HG02885 (cell line): ENCODE results near the gene GBX1.

Experiments used
- ATAC-seq: cut with Tn5 transposase; IDR thresholded peaks from one replicate; pipeline ENCODE4 v1.9.1; 2021; ENCODE audit warnings: mild to moderate bottlenecking; ENCODE audit not compliant: unreplicated experiment, poor library complexity

Gene GBX1

DNA sequence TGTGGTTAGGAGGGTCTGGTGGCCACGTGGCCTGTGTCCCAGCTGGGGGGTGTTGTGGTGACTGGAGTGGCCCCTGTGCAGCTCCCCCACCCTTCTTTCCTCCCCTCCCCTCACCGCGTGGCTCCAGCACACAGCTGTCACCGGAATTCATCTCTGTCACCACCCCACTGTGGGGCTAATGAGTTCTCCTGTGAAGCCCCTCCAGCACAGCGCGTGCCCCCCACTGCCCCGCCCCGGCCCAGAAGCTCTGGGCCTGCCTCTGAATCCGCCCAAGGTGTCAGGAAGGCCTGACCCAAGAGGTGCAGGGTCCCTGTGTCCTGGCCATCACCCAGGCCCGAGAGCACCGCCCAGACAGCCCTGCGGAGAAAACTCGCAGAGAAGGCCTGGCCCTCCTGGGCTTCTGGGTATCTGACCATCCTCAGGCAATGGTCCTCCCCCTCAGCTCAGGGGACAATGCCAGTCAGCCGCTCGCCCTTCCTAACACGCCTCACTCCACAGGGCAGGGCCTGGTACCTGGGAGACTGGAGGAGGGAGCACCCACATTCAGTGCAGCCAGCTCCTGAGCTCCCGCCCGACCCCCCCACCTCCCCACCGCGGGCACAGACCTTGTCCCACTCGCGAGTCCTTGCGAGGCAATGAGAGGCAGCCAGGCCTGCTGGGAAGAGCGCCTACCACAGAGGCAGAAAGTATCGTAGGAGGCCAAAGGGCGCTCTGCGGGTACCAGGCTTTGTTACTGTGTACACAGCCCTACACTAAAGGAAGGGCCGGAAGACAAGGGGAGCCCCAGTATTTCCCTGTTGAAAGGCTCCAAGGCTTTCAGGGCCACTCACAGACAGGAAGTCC is 38.2 kb downstream of the GBX1 start:
- no peak for ATAC-seq

DNA sequence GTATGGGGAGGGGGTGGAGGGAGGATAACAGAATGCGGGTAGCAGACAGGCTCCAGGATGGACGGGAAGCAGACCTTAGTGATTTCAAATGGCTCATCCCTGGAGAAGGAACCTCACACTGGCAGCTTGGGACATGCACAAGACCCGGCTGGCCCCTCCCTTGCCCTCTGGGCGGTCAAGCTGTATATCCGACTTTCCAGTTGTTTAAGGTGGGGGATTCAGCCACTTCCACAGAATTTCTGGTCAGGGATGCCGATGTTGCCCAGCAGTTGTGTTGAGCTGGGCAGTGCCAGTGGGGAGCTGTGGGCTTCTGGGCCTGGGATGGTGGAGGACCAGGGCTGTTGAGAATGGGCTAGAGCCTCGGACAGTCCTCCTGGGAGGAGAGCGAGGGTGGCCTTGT is 38.8 kb downstream of the GBX1 start:
- ATAC-seq = no peak

DNA sequence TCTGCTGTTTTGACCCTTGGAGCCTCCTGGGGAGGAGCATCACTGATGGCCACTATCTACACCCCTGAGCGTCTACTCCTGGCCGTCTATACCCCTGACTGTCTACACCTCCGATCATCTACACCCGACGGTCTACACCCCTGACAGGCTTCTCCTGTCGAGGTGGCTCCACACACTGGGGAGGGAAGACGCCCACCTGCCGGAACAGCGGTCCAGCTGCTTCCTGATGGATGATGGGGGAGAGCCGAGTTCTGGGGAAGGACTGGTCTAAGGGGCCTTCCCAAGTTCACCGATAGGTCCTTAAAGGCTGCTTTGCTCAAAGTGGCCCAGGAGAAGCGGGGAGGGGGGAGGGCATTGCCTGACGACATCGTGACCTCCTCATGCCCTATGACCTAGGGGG is 39.4 kb downstream of the GBX1 start:
- no peak for ATAC-seq

DNA sequence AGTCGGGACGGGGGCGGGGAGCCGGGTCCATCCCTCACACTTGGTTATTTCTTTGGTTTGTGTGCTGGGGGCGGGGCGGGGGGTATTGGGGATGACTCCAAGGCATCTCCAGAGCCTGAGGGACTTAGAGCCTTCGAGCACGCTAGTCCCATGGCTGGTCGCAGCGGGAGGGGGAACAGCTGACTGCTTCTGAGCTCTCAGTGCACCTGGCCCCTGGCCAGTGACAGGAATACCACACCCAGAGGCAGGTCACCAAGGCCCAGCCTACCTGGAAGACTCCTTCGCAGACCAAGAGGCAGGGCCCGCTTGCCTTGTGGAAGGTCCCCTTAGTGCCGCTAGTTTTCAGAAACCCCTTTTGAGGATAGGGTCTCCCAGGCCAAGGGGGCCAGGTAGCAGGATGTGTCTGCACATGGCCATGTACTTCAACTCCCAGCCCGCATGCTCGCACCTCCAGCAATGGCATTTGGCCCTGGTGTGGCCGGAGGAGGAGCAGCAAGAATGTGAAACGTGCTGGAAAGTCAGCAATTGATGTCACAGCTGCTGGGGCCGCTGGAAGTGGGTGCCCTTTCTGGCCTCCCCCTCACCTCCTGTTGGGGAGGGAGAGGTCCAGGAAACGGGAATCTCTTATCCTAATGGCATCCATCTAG is 40.9 kb downstream of the GBX1 start:
- no peak for ATAC-seq

DNA sequence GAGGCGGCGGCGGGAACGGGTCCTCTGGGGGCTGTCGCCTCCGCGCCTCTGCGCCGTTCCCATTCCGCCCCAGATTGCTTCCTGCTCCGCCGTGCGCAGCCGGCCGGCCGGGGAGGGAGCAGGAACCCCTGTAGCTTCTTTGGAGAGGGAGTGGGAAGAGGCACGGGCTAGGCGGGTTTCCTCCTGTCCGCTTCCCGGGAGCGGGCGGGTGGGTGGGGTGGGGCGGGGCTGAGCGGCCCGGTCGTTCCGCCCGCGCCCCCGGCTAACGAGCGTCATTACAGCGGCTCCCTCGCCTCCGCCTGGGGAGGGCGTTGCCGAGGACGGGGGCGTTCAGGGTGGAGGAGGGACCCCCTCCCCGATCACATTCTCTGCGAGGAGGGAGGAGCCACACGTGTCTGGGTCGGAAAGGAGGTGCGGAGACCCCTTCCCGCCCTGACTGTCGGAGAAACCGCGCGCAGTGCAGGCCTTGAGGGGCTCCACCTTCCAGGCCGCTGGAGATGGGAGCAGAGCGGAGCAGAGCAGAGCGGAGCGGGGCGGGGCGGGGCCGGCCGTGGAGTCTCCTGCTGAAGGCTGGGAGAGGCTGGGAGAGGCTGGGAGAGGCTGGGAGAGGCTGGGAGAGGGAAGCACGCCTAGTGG is 41.5 kb downstream of the GBX1 start:
- no peak for ATAC-seq

DNA sequence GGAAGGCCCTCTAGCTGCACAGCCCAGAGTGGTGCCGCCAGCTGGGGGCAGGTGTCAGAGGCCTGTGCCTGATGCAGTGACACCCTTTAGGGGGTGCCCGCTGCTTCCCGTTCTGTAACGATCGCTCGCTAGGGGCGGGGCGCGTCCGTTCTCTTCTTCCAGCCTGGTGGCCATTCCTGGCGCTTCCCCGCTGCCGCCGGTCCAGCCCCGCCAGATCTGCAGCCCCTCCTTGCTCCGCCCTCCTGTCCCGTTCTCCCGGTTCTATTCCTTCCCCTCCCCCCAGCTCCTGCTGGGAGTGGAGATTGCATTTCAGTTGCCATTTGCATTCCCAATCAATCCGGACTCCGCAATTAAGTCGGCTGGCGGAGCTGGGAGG is 42.0 kb downstream of the GBX1 start:
- no peak for ATAC-seq

DNA sequence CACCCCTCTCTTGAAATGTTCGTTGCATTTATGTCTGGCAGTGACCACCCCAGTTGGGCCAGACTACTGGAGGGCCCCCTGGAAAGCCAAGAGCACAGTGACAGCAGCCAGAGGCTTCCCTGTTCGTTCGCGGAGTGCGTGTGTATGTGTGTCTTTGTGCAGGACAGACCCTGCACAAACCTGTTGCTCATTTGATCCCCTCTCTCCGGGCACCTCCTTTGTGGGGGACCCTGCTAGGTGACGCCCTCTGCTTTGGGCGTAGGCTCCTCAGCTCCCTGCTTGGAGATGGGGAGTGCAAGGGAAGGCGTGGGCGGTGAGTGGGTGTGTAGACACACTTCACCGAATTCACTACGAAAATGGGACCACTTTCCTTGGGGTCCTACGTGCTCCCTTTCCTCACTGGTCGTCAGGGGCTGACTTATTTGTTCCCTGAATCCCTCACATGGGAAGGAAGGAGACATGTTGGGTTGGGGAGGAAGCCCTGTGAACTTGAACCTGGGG is 42.5 kb downstream of the GBX1 start:
- ATAC-seq = no peak

DNA sequence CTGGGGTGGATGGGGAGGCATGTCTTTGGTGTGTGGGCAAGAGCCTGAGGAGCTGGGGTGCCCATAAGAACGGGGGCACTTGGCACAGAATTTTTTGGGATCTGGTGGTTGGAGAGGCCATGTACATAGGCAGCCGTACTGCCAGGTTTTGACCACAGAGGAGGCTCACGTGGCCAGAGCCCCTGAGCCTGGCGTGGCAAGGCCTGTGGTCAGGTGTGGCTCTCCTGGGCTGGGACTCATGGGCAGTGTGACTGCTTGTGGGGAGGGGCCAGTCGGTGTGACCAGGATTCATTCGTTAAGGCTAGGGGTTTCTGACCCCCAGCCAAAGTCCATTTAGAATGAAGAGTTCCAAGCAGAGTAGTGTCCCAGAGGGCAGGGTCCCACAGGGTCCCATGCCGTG is 43.0 kb downstream of the GBX1 start:
- ATAC-seq = no peak

DNA sequence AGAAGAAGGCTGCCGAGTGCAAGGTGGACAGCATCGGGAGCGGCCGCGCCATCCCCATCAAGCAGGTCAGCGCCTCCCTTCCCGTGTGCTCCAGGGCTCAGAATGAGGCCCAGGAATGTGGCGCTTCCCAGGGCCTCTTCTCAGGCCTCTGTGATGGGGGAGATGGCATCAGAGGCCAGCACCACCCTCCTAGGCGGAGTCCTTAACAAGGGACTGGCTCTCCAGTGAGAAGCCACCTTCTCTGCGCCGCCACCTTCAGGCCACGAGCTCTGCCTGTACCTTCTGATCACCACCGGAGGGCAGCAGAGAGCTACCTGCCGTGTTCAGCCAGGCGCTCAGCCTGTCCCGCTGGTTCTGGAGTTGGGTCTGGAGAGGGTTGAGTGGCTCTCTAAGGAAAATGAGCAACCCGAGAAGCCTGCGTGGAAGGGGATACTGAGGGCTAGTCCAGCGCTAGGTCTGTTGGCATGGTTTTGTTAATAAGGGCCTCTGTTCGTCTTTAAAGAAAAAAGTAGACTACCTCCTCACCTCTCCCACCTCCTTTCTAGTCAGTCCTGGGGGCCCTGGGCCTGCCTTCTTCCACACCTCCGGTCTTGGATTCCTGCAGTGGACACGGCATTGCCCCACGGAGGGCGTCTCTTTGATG is 43.6 kb downstream of the GBX1 start:
- peak; percentile 88 for ATAC-seq

DNA sequence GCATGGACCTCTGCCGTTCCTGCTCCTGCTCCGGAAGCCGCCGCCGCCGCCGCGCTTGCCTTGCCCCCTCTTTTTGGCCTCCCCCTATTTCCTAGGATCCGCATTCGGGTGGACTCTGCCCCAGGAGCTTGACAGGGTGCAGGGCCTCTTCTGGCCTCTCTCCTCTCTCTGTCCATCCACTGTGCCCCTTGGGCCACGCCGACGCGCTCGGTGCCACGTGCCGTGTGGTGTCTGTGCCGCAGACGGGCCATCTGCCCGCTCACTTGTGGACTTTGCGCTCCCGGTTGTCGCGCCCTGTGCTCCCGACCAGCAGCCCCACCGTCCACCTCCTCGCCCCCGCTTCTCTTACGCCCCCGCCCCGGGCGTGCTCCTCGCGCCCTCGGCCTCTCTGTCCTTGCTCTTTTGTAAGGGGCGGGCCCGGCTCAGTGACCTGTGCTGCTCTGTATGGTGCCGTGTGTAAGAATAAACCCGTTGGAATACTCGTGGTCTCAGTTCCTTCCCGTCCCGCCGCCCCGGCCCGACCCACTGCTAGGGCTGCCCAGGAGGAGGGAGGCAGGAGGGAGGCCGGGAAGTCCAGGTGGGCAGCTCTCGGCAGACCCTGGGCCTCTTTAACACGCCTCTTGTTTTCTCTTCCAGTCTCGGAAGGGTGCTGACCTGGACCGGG is 44.2 kb downstream of the GBX1 start:
- ATAC-seq = no peak

DNA sequence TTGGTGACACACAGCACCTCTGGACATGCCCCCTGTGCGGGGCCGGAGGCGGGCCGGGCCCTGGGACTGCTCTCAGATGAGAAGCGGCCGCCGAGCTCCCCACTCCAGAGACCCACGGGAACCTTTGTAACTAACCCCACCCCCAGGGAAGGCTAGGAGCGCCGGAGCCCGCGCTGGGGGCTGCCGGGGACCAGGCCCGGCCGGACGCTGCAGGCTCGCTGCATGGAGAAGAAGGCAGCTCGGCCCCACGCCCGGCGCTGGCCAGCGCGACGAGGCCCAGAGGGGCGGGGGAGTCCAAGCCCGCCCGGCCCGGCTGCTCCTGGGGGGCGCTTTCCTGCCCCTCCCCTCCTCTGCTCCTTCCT is 44.7 kb downstream of the GBX1 start:
- no peak for ATAC-seq

DNA sequence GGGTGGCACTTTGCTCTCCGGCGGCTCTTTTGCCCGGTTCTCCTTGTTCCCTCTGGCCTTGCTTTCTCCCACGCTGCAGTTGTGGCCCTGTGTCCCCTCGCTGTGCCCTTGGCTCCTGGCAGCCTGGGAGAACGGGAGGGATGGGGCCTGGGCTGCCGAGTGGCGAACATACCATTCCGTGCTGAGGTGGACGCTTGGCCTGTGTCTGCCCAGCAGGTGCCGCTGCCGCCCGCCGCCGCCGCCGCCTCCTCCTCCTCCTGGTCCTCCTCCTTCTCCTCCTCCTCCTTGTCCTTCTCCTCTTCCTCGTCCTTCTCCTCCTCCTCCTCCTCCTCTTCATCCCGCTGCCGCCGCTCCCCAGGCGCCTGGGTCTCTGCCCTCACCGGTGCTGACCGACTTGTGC is 45.2 kb downstream of the GBX1 start:
- ATAC-seq = no peak

DNA sequence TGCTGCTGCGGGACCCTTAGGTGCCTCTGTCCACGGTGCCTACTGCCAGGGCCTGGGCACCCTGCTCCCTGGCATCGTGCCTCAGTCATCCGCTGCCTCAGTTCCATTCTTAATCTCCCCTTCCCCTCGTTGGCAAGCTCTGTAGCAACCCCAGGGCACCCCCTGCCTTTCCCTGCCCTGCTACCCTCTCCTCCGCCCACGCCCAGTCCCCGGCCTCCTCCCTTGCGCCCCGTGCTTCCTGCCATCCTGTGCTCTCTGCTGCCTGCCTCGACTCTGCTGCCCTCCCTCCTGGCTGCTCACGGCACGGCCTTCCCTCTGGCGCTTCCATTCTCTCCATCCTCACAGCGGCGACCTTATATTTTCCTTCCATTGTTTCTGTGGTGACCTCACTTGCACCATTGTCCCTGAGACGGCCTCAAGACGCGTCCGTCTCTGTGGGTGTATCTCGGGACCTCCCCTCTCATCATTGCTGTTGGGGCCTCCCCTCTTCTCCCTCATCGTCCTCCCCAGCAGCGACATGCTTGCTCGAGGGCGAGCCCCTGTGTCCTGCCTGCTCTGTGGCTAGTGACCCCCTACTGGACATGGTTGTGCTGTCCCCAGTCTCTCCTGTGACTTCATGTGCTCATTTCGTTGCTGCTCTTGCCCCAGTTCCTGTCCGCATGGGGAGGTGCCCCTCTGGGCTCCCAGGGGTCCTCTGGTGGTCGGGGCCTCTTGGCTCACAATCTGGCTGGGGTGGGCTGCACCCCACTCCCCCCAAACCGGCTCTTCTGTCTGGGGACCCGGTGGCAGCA is 45.9 kb downstream of the GBX1 start:
- ATAC-seq = no peak

DNA sequence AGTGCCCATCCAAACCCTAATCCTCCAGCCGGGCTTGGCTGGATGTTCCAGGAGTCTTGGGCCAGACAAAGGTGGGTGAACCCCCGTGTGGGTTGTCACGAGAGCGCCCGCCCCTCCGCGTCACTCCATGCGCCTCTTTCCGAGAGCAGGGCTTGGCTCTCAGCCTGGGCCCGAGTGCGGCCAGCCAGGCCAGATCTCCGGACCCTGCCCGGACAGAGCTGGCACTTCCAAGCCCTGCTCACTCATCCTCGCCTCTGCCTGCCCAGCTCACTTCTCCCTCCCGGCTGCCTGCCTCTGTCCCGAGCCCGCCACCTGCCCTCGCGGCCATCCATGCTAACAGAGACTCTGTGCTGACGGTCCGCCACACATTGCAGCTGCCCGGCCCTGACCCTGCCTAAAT is 46.6 kb downstream of the GBX1 start:
- ATAC-seq = no peak

DNA sequence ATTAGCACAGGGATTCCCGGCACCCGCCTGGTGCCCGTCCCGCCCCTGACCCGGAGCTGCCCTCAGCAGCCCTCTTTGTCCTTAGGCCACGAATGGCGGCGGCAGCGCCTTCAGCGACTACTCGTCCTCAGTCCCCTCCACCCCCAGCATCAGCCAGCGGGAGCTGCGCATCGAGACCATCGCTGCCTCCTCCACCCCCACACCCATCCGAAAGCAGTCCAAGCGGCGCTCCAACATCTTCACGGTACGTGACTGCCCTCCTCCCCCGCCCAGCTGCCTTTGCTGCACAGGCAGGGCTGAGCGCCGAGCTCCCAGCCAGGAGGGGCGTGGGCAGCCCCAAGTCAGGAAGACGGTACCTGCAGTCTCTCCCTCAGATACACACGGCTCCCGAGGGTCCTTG is 47.6 kb downstream of the GBX1 start:
- ATAC-seq = no peak

DNA sequence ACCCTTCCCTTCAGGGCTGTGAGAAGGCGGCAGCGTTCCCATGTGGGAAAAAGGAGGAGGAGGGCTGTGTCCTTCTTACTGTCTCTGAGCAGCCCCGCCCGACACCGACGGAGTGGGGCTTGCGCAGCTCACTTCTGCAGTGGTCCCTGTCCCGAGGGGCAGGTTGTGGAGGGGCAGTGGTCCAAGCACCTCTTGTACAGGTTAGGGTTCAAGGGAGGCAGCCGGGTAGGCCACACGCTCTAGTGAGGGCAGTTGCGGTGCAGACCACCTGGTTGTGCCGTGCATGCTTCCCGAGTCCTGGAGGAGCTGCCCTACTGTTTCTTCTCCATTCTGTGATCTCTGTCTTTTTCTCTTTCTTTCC is 48.5 kb downstream of the GBX1 start:
- ATAC-seq = no peak

DNA sequence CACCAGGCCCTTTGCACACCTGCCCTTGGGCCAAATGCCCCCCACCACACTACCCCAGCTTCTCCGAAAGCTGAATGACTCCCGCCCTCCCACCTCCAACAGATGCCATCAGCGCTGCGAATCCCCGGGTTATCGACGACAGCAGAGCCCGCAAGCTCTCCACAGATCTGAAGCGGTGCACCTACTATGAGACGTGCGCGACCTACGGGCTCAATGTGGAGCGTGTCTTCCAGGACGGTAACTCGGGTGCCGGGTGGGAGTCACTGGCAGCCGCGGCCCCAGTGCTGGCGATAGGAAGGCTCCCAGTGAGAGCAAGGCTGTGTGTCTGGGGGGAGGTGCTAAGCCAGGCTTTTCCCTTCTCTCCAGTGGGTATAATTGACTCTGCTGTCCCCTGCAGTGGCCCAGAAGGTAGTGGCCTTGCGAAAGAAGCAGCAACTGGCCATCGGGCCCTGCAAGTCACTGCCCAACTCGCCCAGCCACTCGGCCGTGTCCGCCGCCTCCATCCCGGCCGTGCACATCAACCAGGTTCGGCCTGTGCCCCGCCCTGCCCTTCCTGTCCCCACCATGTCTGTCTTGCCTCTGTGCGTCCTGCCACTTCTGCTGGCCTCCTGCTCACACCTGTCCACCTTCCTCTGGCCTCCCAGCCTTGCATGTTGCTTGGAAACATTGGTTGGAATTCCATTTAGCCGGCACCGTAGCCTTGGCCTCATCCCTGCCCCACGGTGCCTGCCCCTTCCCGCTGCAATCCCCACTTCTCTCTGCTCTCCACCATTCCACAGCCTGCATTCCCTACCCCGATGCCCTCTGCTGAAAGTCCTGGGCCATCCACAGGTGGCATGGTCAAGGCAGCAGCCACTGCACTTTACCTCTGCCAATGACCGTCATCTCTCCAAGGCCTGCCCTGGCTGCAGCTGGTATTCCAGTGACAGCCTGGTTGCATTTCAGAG is 49.1 kb downstream of the GBX1 start:
- ATAC-seq = no peak

DNA sequence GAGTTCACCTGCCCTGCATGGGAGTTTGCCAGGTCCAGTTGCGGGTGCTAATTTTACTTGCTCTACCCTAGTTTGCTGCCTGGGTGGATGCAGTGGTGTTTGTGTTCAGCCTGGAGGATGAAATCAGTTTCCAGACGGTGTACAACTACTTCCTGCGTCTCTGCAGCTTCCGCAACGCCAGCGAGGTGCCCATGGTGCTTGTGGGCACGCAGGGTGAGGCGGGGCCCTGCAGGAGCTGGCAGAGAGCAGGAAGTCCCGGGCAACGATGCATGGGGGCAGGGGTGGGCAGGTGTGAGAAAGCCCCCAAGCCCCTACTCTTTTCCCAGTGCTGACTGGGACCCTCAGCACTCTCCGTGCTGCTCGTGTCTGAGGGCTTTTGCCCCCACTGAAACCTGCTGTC is 49.9 kb downstream of the GBX1 start:
- no peak for ATAC-seq
